GM23338 (cell line): ENCODE results near the gene PCNX3. TPM values are rescaled to one million over a fixed set of nuclear protein-coding genes. Genes with fewer than 3 reads are reported as not detected.
"Not testable (repeated sequence)": the region's sequence is repeated elsewhere in the genome, so short reads cannot be mapped to it uniquely, and the experiment has no call there.

Experiments
- ATAC-seq: fragments of 200-7000 bp; cut with Tn5 transposase; 3 replicates; pipeline ENCODE4 v1.9.1; 2020
- DNase-seq: peaks from one replicate; pipeline ENCODE4 v3.0.0-alpha.2; 2015; ENCODE audit warnings: low spot score
- H2AFZ ChIP-seq: fragments of 200-600 bp; sonication (generic); 2 replicates; pipeline ENCODE4 v1.8.0; 2016; ENCODE audit warnings: antibody characterized with exemption, mild to moderate bottlenecking, moderate library complexity
- H3F3A ChIP-seq: fragments of 200-600 bp; sonication (generic); replicated peaks from 2 replicates; pipeline ENCODE4 v1.8.0; 2017; ENCODE audit warnings: antibody characterized with exemption, mixed run types, low read depth
- H3K27ac ChIP-seq: fragments of 200-600 bp; sonication (generic); 2 replicates; pipeline ENCODE4 v1.6.1; 2016; ENCODE audit warnings: low read depth
- H3K27me3 ChIP-seq: fragments of 200-600 bp; sonication (generic); 2 replicates; pipeline ENCODE4 v1.8.0; 2016; ENCODE audit warnings: mild to moderate bottlenecking, mixed run types, moderate library complexity; ENCODE audit not compliant: insufficient read depth
- H3K36me3 ChIP-seq: fragments of 200-600 bp; sonication (generic); 2 replicates; pipeline ENCODE4 v1.8.0; 2016; ENCODE audit warnings: mild to moderate bottlenecking; ENCODE audit not compliant: insufficient read depth
- H3K4me1 ChIP-seq: fragments of 200-600 bp; sonication (generic); 2 replicates; pipeline ENCODE4 v1.8.0; 2016; ENCODE audit warnings: mild to moderate bottlenecking, moderate library complexity; ENCODE audit not compliant: insufficient read depth
- H3K4me2 ChIP-seq: fragments of 200-600 bp; sonication (generic); 2 replicates; pipeline ENCODE4 v1.7.1; 2017; ENCODE audit warnings: mixed run types
- H3K4me3 ChIP-seq: fragments of 200-600 bp; sonication (generic); 2 replicates; pipeline ENCODE4 v1.6.1; 2016; ENCODE audit warnings: mixed run types
- H3K79me2 ChIP-seq: fragments of 200-600 bp; sonication (generic); replicated peaks from 2 replicates; pipeline ENCODE4 v1.8.0; 2017; ENCODE audit warnings: mild to moderate bottlenecking; ENCODE audit not compliant: insufficient read depth
- H3K9me2 ChIP-seq: fragments of 200-600 bp; sonication (generic); 2 replicates; pipeline ENCODE4 v1.8.0; 2017; ENCODE audit not compliant: insufficient read depth
- H4K20me1 ChIP-seq: fragments of 200-600 bp; sonication (generic); replicated peaks from 2 replicates; pipeline ENCODE4 v1.8.0; 2017; ENCODE audit warnings: mild to moderate bottlenecking; ENCODE audit not compliant: insufficient read depth
- H3K27ac Mint-ChIP-seq: 2 replicates; pipeline ENCODE4 v1.8.0; 2020; ENCODE audit warnings: inconsistent platforms, mild to moderate bottlenecking, moderate library complexity, mixed read lengths
- H3K27me3 Mint-ChIP-seq: 3 replicates; pipeline ENCODE4 v1.8.0; 2022; ENCODE audit warnings: low read depth, mild to moderate bottlenecking, moderate library complexity, mixed read lengths, inconsistent platforms; ENCODE audit not compliant: insufficient read depth, poor library complexity
- H3K36me3 Mint-ChIP-seq: 3 replicates; pipeline ENCODE4 v1.8.0; 2021; ENCODE audit warnings: low read depth, mild to moderate bottlenecking, inconsistent platforms, moderate library complexity, mixed read lengths
- H3K4me1 Mint-ChIP-seq: 3 replicates; pipeline ENCODE4 v1.8.0; 2020; ENCODE audit warnings: mild to moderate bottlenecking, inconsistent platforms, mixed read lengths
- H3K4me3 Mint-ChIP-seq: 3 replicates; pipeline ENCODE4 v1.8.0; 2021; ENCODE audit warnings: moderate library complexity, mild to moderate bottlenecking, inconsistent platforms, mixed read lengths
- H3K9me3 Mint-ChIP-seq: 3 replicates; pipeline ENCODE4 v1.8.0; 2020; ENCODE audit warnings: moderate library complexity, mild to moderate bottlenecking, inconsistent platforms, mixed read lengths
- CREB1 ChIP-seq: fragments of 250-450 bp; sonication (Bioruptor Pico); IDR thresholded peaks from 2 replicates; pipeline ENCODE4 v1.5.0; 2020; ENCODE audit warnings: low read depth, mild to moderate bottlenecking, moderate library complexity
- ETS1 ChIP-seq: IDR thresholded peaks from 2 replicates; pipeline ENCODE4 v1.6.1; 2016; ENCODE audit warnings: antibody characterized with exemption
- EZH2 ChIP-seq: fragments of 200-600 bp; sonication (generic); IDR thresholded peaks from one replicate; pipeline ENCODE4 v1.8.0; 2017; ENCODE audit warnings: antibody characterized with exemption, mild to moderate bottlenecking, low read depth; ENCODE audit not compliant: unreplicated experiment
- EZH2phosphoT487 ChIP-seq: fragments of 200-600 bp; sonication (generic); IDR thresholded peaks from one replicate; pipeline ENCODE4 v1.8.1; 2018; ENCODE audit warnings: antibody characterized with exemption; ENCODE audit not compliant: unreplicated experiment
- NANOG ChIP-seq: IDR thresholded peaks from 2 replicates; pipeline ENCODE4 v1.6.1; 2016; ENCODE audit warnings: antibody characterized with exemption, borderline replicate concordance
- POLR2AphosphoS5 ChIP-seq: IDR thresholded peaks from 2 replicates; pipeline ENCODE4 v1.6.1; 2016; ENCODE audit warnings: antibody characterized with exemption, low read depth
- STAT1 ChIP-seq: IDR thresholded peaks from one replicate; pipeline ENCODE4 v1.6.1; 2016; ENCODE audit warnings: antibody characterized with exemption; ENCODE audit not compliant: unreplicated experiment
- ZNF114 ChIP-seq: fragments of 250-450 bp; sonication (Bioruptor Pico); IDR thresholded peaks from 2 replicates; pipeline ENCODE4 v1.5.0; 2020; ENCODE audit warnings: mild to moderate bottlenecking, moderate library complexity
- ZNF331 ChIP-seq: fragments of 250-450 bp; sonication (Bioruptor Pico); IDR thresholded peaks from 2 replicates; pipeline ENCODE4 v1.5.0; 2020; ENCODE audit warnings: low read depth, mild to moderate bottlenecking, moderate library complexity
- ZNF462 ChIP-seq: fragments of 250-450 bp; sonication (Bioruptor Pico); IDR thresholded peaks from 2 replicates; pipeline ENCODE4 v1.5.0; 2020; ENCODE audit warnings: mild to moderate bottlenecking, moderate library complexity
- polyA plus RNA-seq: library from polyadenylated mRNA; unstranded; fragments of >200 nt; fragmentation: Nextera tagmentation; extraction: Ambion mirVana; gene quantifications from 2 replicates; pipeline ENCODE4 v1.2.1, GENCODE V29; 2016
- total RNA-seq: library from RNA; depleted of rRNA; stranded (reverse); fragments of >200 nt; shearing (Covaris generic); gene quantifications from 2 replicates; pipeline ENCODE4 v1.2.3, GENCODE V29; 2014
- TF ChIP-seq, protein P1 (sequence below), 2 experiments: fragments of 200-600 bp in 1 of 2; sonication (generic) in 1 of 2; conservative IDR thresholded peaks; 2 replicates each; pipeline versions ENCODE4 v1.5.1 to v1.6.1; 2016 to 2017; ENCODE audit warnings: antibody characterized with exemption in 2 of 2, low read depth in 2 of 2, mild to moderate bottlenecking in 2 of 2, moderate library complexity in 1 of 2

The PCNX3 gene
- total and polyA plus RNA-seq, 2 experiments from 2014 or later = 8.7 to 52.2 TPM

DNA sequence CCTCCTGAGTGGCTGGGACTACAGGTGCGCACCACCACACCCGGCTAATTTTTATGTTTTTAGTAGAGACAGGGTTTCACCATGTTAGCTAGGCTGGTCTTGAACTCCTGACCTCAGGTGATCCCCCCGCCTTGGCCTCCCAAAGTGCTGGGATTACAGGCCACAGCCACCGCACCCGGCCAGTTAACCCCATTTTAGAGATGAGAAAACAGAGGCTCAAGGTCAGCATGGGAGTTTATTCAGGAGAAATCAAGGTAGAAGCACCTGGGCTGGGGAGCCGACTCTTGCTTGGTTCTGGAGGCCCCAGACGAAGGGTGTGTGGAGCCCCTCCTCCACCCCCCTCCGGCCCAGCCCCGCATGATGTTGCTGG, 23.6 kb downstream of the PCNX3 start:
- not testable (repeated sequence) for H3K79me2 ChIP-seq, H3K4me3 ChIP-seq, H2AFZ ChIP-seq, H4K20me1 ChIP-seq, H3K27ac ChIP-seq, ATAC-seq, H3K9me2 ChIP-seq, H3K27ac Mint-ChIP-seq, H3K9me3 Mint-ChIP-seq, H3K27me3 ChIP-seq, DNase-seq
- Mint-ChIP-seq H3K36me3 (peaks cover 15% of the 10 kb centered on the region), H3K4me3 (peak overlapping the region; percentile 81; the same call in 2 of the 3 replicates), H3K4me1 (peaks cover 40% of the 10 kb centered on the region), H3K27me3 (peaks cover 29% of the 10 kb centered on the region)
- H3K4me1 ChIP-seq = peaks cover 41% of the 10 kb centered on the region
- H3K36me3 ChIP-seq = peaks cover 12% of the 10 kb centered on the region; the same call in 1 of the 2 replicates
- peak overlapping the region; percentile 98 for H3K4me2 ChIP-seq
- H3F3A ChIP-seq = peaks cover 31% of the 10 kb centered on the region

- Histone ChIP-seq H3K79me2 (no peaks in the 10 kb centered on the region; the same call in 1 of the 2 replicates), H3K4me1 (peaks cover 42% of the 10 kb centered on the region), H3K9me2 (no peaks in the 10 kb centered on the region), H3F3A (peaks cover 31% of the 10 kb centered on the region), H2AFZ (no peak overlapping the region), H3K4me3 (no peak overlapping the region), H3K4me2 (no peak overlapping the region), H3K27me3 (no peaks in the 10 kb centered on the region), H3K36me3 (peaks cover 9% of the 10 kb centered on the region; the same call in 1 of the 2 replicates), H3K27ac (no peak overlapping the region), H4K20me1 (no peaks in the 10 kb centered on the region)
- Mint-ChIP-seq H3K4me3 (no peak overlapping the region), H3K27me3 (peaks cover 29% of the 10 kb centered on the region), H3K9me3 (no peaks in the 10 kb centered on the region), H3K36me3 (peaks cover 14% of the 10 kb centered on the region), H3K4me1 (peaks cover 44% of the 10 kb centered on the region), H3K27ac (no peak overlapping the region)
- ATAC-seq = no peak
- no peak for DNase-seq
- TF ChIP-seq, protein P1, sequence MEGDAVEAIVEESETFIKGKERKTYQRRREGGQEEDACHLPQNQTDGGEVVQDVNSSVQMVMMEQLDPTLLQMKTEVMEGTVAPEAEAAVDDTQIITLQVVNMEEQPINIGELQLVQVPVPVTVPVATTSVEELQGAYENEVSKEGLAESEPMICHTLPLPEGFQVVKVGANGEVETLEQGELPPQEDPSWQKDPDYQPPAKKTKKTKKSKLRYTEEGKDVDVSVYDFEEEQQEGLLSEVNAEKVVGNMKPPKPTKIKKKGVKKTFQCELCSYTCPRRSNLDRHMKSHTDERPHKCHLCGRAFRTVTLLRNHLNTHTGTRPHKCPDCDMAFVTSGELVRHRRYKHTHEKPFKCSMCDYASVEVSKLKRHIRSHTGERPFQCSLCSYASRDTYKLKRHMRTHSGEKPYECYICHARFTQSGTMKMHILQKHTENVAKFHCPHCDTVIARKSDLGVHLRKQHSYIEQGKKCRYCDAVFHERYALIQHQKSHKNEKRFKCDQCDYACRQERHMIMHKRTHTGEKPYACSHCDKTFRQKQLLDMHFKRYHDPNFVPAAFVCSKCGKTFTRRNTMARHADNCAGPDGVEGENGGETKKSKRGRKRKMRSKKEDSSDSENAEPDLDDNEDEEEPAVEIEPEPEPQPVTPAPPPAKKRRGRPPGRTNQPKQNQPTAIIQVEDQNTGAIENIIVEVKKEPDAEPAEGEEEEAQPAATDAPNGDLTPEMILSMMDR (conservative IDR thresholded peaks at IDR 0.05; ENCODE audit: low read depth in 2 of 2) = no peak
- no peak for TF ChIP-seq ETS1
- no peak for TF ChIP-seq EZH2phosphoT487
- no peak for TF ChIP-seq CREB1 (CRISPR knock-in tag)
- no peak for TF ChIP-seq NANOG
- no peak for TF ChIP-seq EZH2
- no peak for TF ChIP-seq POLR2AphosphoS5
- TF ChIP-seq STAT1 = no peak
- no peak for TF ChIP-seq ZNF462 (CRISPR knock-in tag)
- no peak for TF ChIP-seq ZNF331 (CRISPR knock-in tag)
- TF ChIP-seq ZNF114 (CRISPR knock-in tag) = no peak
These were observed 24.3 kb downstream of the PCNX3 start for GRCh38 chr11:65639623-65640482.
